ENCODE measurements around the gene LPP. TPM values are rescaled to one million over a fixed set of nuclear protein-coding genes. Genes with fewer than 3 reads are reported as not detected.

Gene LPP
- total RNA-seq, 4 donors from 2014 or later, result 1,872 to 3,079 (median 2,300) TPM

DNA sequence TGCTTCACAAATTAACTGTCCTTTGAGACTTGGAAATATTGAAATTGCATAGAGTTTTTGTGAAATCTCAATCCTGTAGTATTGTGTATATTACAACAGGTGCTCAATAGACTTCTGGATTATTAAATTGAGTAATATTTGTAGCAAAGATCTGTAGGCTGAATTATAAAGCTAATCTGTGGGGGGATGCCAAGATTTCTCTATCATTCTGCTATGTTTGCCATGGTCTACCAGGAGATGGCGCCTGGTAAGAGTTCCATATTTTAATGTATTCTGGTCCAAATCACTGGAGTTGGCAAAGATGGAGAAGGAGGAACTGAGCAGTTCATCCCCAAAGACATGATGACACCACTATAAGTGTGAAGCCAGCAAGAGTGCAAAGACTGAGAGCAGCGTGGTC is 676.9 kb downstream of the LPP start:
- Histone ChIP-seq H3K36me3 (no peaks in the 10 kb centered on the region), H3K27me3 (no peaks in the 10 kb centered on the region), H3K4me3 (no peak overlapping the region), H3K27ac (replicated peaks in 1 of 4) (no peak overlapping the region), H3K4me1 (peaks cover 5 to 81% (median 63%) of the 10 kb centered on the region in 4 donors), H3K9me3 (no peaks in the 10 kb centered on the region)
- 90% methylated on average over 2 of the region's 2 CpGs for WGBS
- TF ChIP-seq, protein P1, sequence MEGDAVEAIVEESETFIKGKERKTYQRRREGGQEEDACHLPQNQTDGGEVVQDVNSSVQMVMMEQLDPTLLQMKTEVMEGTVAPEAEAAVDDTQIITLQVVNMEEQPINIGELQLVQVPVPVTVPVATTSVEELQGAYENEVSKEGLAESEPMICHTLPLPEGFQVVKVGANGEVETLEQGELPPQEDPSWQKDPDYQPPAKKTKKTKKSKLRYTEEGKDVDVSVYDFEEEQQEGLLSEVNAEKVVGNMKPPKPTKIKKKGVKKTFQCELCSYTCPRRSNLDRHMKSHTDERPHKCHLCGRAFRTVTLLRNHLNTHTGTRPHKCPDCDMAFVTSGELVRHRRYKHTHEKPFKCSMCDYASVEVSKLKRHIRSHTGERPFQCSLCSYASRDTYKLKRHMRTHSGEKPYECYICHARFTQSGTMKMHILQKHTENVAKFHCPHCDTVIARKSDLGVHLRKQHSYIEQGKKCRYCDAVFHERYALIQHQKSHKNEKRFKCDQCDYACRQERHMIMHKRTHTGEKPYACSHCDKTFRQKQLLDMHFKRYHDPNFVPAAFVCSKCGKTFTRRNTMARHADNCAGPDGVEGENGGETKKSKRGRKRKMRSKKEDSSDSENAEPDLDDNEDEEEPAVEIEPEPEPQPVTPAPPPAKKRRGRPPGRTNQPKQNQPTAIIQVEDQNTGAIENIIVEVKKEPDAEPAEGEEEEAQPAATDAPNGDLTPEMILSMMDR (IDR thresholded peaks at IDR 0.05), result peak in 1 of 3 experiments; percentile 16
- no peak for TF ChIP-seq EP300 (IDR thresholded peaks at IDR 0.05)
- intact Hi-C loops (cut with DNase I), result no loop called here
- DNase-seq (ENCODE audit: extremely low spot score), result no peak

GRCh38 chr3:188832146-188832545 is 678.2 kb downstream of the LPP start:
- Histone ChIP-seq H3K4me3 (no peak overlapping the region), H3K27me3 (no peaks in the 10 kb centered on the region), H3K9me3 (no peaks in the 10 kb centered on the region), H3K4me1 (peaks cover 5 to 80% (median 62%) of the 10 kb centered on the region in 4 donors), H3K36me3 (no peaks in the 10 kb centered on the region), H3K27ac (replicated peaks in 1 of 4) (peak overlapping the region in 2 of 4 donors; percentile 18 to 39)
- TF ChIP-seq, protein P1 (IDR thresholded peaks at IDR 0.05), result no peak
- TF ChIP-seq POLR2A (IDR thresholded peaks at IDR 0.05; ENCODE audit: low read depth) (no peak), POLR2AphosphoS5 (IDR thresholded peaks at IDR 0.05) (no peak)
- DNase-seq (ENCODE audit: extremely low spot score), result no peak
- intact Hi-C loops (cut with DNase I), result no loop called here
- 84% methylated on average over 3 of the region's 3 CpGs for WGBS

- Histone ChIP-seq H3K27me3 (no peaks in the 10 kb centered on the region), H3K9me3 (no peaks in the 10 kb centered on the region), H3K36me3 (no peaks in the 10 kb centered on the region), H3K4me1 (peaks cover 5 to 70% (median 54%) of the 10 kb centered on the region in 4 donors), H3K4me3 (no peak overlapping the region), H3K27ac (replicated peaks in 1 of 4) (peak overlapping the region in 2 of 4 donors; percentile 18 to 39)
- intact Hi-C loops (cut with DNase I), result no loop called here
- WGBS, result 56% methylated on average over 5 of the region's 5 CpGs
- no peak for DNase-seq (ENCODE audit: extremely low spot score)
- TF ChIP-seq, protein P1 (IDR thresholded peaks at IDR 0.05), result no peak
- TF ChIP-seq POLR2A (IDR thresholded peaks at IDR 0.05; ENCODE audit: low read depth), result no peak
- peak in 1 of 2 donors; percentile 37 for TF ChIP-seq POLR2AphosphoS5 (IDR thresholded peaks at IDR 0.05)
- TF ChIP-seq EP300 (IDR thresholded peaks at IDR 0.05), result no peak
Observed at GRCh38 chr3:188832961-188833721, 679.2 kb downstream of the LPP start.

DNA sequence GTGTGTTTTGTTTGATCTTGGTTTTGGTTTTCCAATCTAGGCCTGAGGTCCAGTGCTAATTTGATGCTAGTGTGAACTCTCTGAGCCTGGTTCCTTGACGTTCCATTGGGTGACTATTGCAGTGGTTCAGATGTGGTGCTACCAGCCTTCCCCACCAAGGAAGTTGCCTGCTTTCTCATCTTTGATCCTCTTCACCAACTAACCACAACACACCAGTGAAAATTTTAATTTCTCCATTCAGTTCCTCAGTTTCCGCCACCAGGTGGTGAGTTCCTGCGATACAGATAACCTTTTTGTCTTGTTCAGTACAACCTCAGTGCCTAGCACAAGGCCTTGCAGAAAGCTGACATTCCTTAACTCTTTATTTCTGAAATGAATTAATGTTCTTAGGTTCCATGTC is 680.4 kb downstream of the LPP start:
- Histone ChIP-seq H3K27me3 (no peaks in the 10 kb centered on the region), H3K4me1 (peaks cover 5 to 66% (median 49%) of the 10 kb centered on the region in 4 donors), H3K4me3 (no peak overlapping the region), H3K27ac (replicated peaks in 1 of 4) (no peak overlapping the region), H3K9me3 (no peaks in the 10 kb centered on the region), H3K36me3 (peaks cover 0 to 6% (median 2%) of the 10 kb centered on the region in 4 donors)
- 93% methylated on average over 3 of the region's 3 CpGs for WGBS
- no peak for TF ChIP-seq POLR2A (IDR thresholded peaks at IDR 0.05; ENCODE audit: low read depth)
- TF ChIP-seq, protein P1 (IDR thresholded peaks at IDR 0.05), result no peak
- no peak for TF ChIP-seq POLR2AphosphoS5 (IDR thresholded peaks at IDR 0.05)
- TF ChIP-seq EP300 (IDR thresholded peaks at IDR 0.05), result no peak
- intact Hi-C loops (cut with DNase I), result no loop called here
- DNase-seq (ENCODE audit: extremely low spot score), result no peak
